GM10248 (cell line): ENCODE results near the gene TAF11L6.
"Not testable (repeated sequence)": the region's sequence is repeated elsewhere in the genome, so short reads cannot be mapped to it uniquely, and the experiment has no call there.

Source experiments
- CTCF ChIA-PET: fragments of 300-600 bp; sonication (Branson Sonifier 250); formaldehyde crosslinking; extraction: SDS; loops from one replicate; lab custom pipeline; 2021; ENCODE audit warnings: antibody characterized with exemption; lab: Yijun Ruan, JAX
- POLR2A ChIA-PET: fragments of 350-650 bp; sonication (Branson Sonifier 250); formaldehyde crosslinking; extraction: SDS; loops from one replicate; lab custom pipeline; 2020; ENCODE audit warnings: antibody characterized with exemption; lab: Yijun Ruan, JAX
- DNase-seq: peaks from one replicate; pipeline ENCODE4 v3.0.0; 2012; ENCODE audit errors: extremely low spot score
- TF ChIP-seq, protein P1 (sequence below): IDR thresholded peaks from 2 replicates; pipeline ENCODE4 v1.5.1; 2012; ENCODE audit warnings: mild to moderate bottlenecking, low read depth; ENCODE audit errors: extremely low read depth, missing control alignments, control extremely low read depth

TAF11L6 gene

GRCh38 chr5:17528369-17528768 is at the start of gene TAF11L6:
Gene TAF11L6 (plus strand): TSS chr5:17528669.
- POLR2A ChIA-PET, DNase-seq, CTCF ChIA-PET: not testable (repeated sequence)

- TF ChIP-seq, protein P1, sequence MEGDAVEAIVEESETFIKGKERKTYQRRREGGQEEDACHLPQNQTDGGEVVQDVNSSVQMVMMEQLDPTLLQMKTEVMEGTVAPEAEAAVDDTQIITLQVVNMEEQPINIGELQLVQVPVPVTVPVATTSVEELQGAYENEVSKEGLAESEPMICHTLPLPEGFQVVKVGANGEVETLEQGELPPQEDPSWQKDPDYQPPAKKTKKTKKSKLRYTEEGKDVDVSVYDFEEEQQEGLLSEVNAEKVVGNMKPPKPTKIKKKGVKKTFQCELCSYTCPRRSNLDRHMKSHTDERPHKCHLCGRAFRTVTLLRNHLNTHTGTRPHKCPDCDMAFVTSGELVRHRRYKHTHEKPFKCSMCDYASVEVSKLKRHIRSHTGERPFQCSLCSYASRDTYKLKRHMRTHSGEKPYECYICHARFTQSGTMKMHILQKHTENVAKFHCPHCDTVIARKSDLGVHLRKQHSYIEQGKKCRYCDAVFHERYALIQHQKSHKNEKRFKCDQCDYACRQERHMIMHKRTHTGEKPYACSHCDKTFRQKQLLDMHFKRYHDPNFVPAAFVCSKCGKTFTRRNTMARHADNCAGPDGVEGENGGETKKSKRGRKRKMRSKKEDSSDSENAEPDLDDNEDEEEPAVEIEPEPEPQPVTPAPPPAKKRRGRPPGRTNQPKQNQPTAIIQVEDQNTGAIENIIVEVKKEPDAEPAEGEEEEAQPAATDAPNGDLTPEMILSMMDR, result no peak
- CTCF ChIA-PET, result interaction anchor here (1.4 kb wide), 1 partner anchor 15 kb away, joined by 3 read pairs; no protein-coding TSS in a partner anchor
- POLR2A ChIA-PET, result no interaction called here
- DNase-seq, result no peak
Observed at GRCh38 chr5:17481378-17481777, 47.1 kb upstream of the TAF11L6 start.

GRCh38 chr5:17482790-17483189 is 45.7 kb upstream of the TAF11L6 start:
- ChIA-PET CTCF (no interaction called here), POLR2A (no interaction called here)
- TF ChIP-seq, protein P1, result no peak

DNA sequence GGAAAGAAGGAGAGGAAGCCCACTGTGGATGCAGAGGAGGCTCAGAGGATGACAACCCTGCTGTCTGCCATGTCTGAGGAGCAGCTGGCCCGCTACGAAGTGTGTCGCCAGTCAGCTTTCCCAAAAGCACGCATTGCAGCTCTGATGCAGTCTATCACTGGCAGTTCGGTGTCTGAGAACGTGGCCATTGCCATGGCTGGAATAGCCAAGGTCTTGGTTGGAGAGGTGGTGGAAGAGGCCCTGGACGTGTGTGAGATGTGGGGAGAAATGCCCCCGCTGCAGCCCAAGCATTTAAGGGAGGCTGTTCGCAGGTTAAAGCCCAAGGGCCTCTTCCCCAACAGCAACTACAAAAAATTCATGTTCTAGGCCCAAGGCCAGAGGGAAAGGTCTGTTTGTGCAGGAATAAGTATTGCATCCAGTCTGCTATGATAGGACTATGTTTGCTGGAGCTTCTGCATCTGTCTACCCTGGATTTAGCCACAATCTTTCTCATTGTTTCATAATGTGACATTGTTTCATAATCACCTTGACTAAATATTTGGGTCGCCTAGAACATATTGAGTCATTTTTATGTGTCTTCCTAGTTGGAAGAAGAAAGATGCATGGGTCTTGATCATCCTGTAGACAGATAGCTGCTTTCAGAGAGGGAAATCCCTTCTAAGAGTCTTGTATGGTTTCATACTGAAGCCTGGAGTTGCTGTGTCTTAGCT is 41.9 kb upstream of the TAF11L6 start:
- DNase-seq, POLR2A ChIA-PET, CTCF ChIA-PET: not testable (repeated sequence)

More at GRCh38 chr5:17482790-17483189, 45.7 kb upstream of the TAF11L6 start:
- no peak for DNase-seq

GRCh38 chr5:17487174-17487512 is 41.3 kb upstream of the TAF11L6 start:
- TF ChIP-seq, protein P1, result no peak
- DNase-seq, result no peak
- CTCF ChIA-PET, result no interaction called here
- POLR2A ChIA-PET, result no interaction called here

GRCh38 chr5:17491257-17491656 is 37.2 kb upstream of the TAF11L6 start:
- CTCF ChIA-PET, DNase-seq, POLR2A ChIA-PET: not testable (repeated sequence)

- no peak for DNase-seq
- TF ChIP-seq, protein P1, result no peak
- CTCF ChIA-PET, result no interaction called here
- POLR2A ChIA-PET, result no interaction called here
Observed at GRCh38 chr5:17492770-17493169, 35.7 kb upstream of the TAF11L6 start.

DNA sequence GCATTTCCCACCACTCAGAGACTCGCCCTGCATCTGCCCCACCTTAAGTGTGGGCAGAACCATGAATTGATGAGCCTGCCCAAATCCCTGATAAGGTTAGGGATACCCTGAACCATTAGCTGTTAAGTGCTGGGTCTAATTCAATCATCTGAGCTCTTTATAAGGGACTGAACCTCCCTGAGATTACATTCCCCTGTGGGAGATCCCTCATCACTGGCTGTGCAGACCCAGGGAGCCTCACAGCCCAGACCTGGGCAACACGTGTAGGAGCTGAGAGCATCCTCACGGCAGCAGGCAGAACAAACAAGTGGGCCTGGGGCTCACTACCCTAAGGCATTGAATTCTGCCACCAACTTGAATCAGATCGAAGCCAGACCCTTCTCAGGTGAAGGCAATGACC is 31.0 kb upstream of the TAF11L6 start:
- DNase-seq, result no peak
- CTCF ChIA-PET, result interaction anchor here (1.0 kb wide), 1 partner anchor 16 kb away, joined by 3 read pairs; no protein-coding TSS in a partner anchor
- POLR2A ChIA-PET, result no interaction called here
- TF ChIP-seq, protein P1, result no peak

GRCh38 chr5:17497931-17498330 is 30.5 kb upstream of the TAF11L6 start, which contains the start of gene TAF11L2:
Gene TAF11L2 (plus strand): TSS chr5:17498231.
- DNase-seq, CTCF ChIA-PET, POLR2A ChIA-PET: not testable (repeated sequence)
